Esophagus muscularis mucosa (tissue), 4 donors: Measurements from ENCODE around the gene PPY. TPM values are rescaled to one million over a fixed set of nuclear protein-coding genes. Genes with fewer than 3 reads are reported as not detected.

Experiments
- DNase-seq: peaks from one replicate; pipeline ENCODE4 v3.0.0-alpha.2; 2017; ENCODE audit errors: extremely low spot score
- H3K27ac ChIP-seq, 4 donors: fragments of 200-600 bp; sonication (generic); replicated peaks in 1 of 4; 1 replicate in 3 of 4; 2 replicates in 1 of 4; pipeline ENCODE4 v1.5.1; 2016 to 2019; ENCODE audit warnings: mild to moderate bottlenecking in 1 of 4
- H3K27me3 ChIP-seq, 4 donors: fragments of 200-600 bp; sonication (generic); one replicate each; pipeline versions ENCODE4 v1.5.1 to v1.6.0; 2016 to 2019
- H3K36me3 ChIP-seq, 4 donors: fragments of 200-600 bp; sonication (generic); one replicate each; pipeline ENCODE4 v1.5.1; 2016 to 2019
- H3K4me1 ChIP-seq, 4 donors: fragments of 200-600 bp; sonication (generic); one replicate each; pipeline ENCODE4 v1.5.1; 2016 to 2019
- H3K4me3 ChIP-seq, 4 donors: fragments of 200-600 bp; sonication (generic); 1 replicate in 2 of 4; 2 replicates in 2 of 4; pipeline ENCODE4 v1.5.1; 2016 to 2019; ENCODE audit warnings: mild to moderate bottlenecking in 4 of 4, moderate library complexity in 1 of 4
- H3K9me3 ChIP-seq, 4 donors: fragments of 200-600 bp; sonication (generic); 1 replicate in 3 of 4; 2 replicates in 1 of 4; pipeline ENCODE4 v1.5.1; 2016 to 2019
- EP300 ChIP-seq: sonication (generic); formaldehyde crosslinking; IDR thresholded peaks from one replicate; pipeline ENCODE4 v1.6.1; 2017; ENCODE audit warnings: antibody characterized with exemption
- POLR2A ChIP-seq: fragments of 450-650 bp; IDR thresholded peaks from one replicate; pipeline ENCODE4 v1.6.1; 2017; ENCODE audit warnings: antibody characterized with exemption, moderate library complexity, mild to moderate bottlenecking, low read depth
- POLR2AphosphoS5 ChIP-seq, 2 donors: sonication (generic); formaldehyde crosslinking; IDR thresholded peaks; one replicate each; pipeline ENCODE4 v1.6.1; 2017; ENCODE audit warnings: antibody characterized with exemption in 2 of 2
- WGBS: methylation state at CpG from one replicate; pipeline ENCODE4 v1.1.5; 2018; 5-methylcytosine and 5-hydroxymethylcytosine counted together
- intact Hi-C: fragments of 100-400 bp; cut with DNase I; formaldehyde crosslinking; loops from one replicate; pipeline ENCODE4 v1.15.1; 2023
- total RNA-seq, 4 donors: library from RNA; depleted of rRNA; stranded (reverse); fragments of >200 nt; gene quantifications; one replicate each; pipeline versions ENCODE4 v1.1.0 to v1.2.1, GENCODE V29; 2016
- TF ChIP-seq, protein P1 (sequence below), 3 experiments: fragments of 200-600 bp in 2 of 3; fragments of 450-650 bp in 1 of 3; sonication (generic) in 2 of 3; IDR thresholded peaks; one replicate each; pipeline ENCODE4 v1.5.1; 2017 to 2019; ENCODE audit warnings: antibody characterized with exemption in 3 of 3, mild to moderate bottlenecking in 2 of 3, moderate library complexity in 1 of 3

Gene PPY
- total RNA-seq, 4 donors from 2014 or later: not detected

- no peak for DNase-seq
- TF ChIP-seq POLR2AphosphoS5 (IDR thresholded peaks at IDR 0.05): no peak
- TF ChIP-seq POLR2A: no peak
- TF ChIP-seq, protein P1, sequence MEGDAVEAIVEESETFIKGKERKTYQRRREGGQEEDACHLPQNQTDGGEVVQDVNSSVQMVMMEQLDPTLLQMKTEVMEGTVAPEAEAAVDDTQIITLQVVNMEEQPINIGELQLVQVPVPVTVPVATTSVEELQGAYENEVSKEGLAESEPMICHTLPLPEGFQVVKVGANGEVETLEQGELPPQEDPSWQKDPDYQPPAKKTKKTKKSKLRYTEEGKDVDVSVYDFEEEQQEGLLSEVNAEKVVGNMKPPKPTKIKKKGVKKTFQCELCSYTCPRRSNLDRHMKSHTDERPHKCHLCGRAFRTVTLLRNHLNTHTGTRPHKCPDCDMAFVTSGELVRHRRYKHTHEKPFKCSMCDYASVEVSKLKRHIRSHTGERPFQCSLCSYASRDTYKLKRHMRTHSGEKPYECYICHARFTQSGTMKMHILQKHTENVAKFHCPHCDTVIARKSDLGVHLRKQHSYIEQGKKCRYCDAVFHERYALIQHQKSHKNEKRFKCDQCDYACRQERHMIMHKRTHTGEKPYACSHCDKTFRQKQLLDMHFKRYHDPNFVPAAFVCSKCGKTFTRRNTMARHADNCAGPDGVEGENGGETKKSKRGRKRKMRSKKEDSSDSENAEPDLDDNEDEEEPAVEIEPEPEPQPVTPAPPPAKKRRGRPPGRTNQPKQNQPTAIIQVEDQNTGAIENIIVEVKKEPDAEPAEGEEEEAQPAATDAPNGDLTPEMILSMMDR (IDR thresholded peaks at IDR 0.05): no peak
- TF ChIP-seq EP300: no peak
- H3K4me1 ChIP-seq: peaks cover 0 to 13% (median 10%) of the 10 kb centered on the region in 4 donors
- no peaks in the 10 kb centered on the region for H3K36me3 ChIP-seq
- no peaks in the 10 kb centered on the region for H3K9me3 ChIP-seq
- intact Hi-C loops: no loop called here
- H3K27me3 ChIP-seq: peaks cover 0 to 47% (median 0%) of the 10 kb centered on the region in 4 donors
- WGBS: 98% methylated on average over 4 of the region's 4 CpGs
- no peak overlapping the region for H3K27ac ChIP-seq
- no peak overlapping the region for H3K4me3 ChIP-seq
These were observed 25.9 kb downstream of the PPY start for GRCh38 chr17:43916385-43916784.

DNA sequence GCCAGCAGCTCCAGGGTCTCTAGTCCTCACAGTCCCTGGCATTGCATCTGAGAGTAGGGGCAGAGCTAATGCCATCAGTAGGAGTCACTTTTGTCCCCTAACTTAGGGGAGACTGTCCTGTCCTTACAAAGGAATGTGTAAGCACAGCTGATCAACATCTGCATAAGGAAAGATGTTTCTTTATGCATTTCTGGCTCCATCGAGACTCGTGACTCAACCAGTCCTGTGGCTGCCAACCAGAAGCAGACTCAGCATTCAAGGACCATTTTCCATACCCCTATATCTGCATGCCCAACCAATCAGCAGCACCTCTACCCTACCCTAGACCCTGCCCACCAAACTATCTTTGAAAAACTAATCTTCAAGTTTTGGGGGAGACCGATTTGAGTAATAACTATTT is 26.7 kb downstream of the PPY start:
- intact Hi-C loops: no loop called here
- 78% methylated on average over 3 of the region's 3 CpGs for WGBS

GRCh38 chr17:43914451-43914850 is 27.8 kb downstream of the PPY start:
- peaks cover 0 to 13% (median 10%) of the 10 kb centered on the region in 4 donors for H3K4me1 ChIP-seq
- intact Hi-C loops: no loop called here
- 71% methylated on average over 2 of the region's 2 CpGs for WGBS

More for the DNA sequence above, 26.7 kb downstream of the PPY start:
- DNase-seq: no peak
- Histone ChIP-seq H3K9me3 (no peaks in the 10 kb centered on the region), H3K27me3 (peaks cover 0 to 38% (median 0%) of the 10 kb centered on the region in 4 donors), H3K36me3 (no peaks in the 10 kb centered on the region), H3K4me1 (peaks cover 0 to 13% (median 10%) of the 10 kb centered on the region in 4 donors), H3K4me3 (no peak overlapping the region), H3K27ac (no peak overlapping the region)
- TF ChIP-seq POLR2A (no peak), POLR2AphosphoS5 (IDR thresholded peaks at IDR 0.05) (no peak), EP300 (no peak)
- TF ChIP-seq, protein P1 (IDR thresholded peaks at IDR 0.05): no peak

DNA sequence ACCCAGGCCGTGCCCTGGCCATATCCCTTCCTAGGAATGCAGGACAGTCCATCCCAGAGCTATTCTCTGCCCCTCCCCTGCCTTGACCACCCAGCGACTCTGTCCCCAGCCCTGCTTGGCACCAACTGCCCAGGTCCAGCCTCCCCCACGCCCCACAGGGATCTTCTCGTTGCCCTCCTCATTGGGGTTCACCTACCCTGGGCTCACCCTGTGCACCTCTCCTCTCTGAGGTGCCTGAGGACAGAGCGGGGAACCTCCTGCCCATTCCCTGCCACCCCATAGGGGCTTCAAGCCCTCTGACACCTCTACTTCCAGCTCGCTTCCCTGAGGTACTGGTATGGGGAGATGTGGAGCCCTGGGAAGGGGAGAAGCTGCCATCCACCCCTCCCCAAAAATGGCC is 28.7 kb downstream of the PPY start:
- H3K27me3 ChIP-seq: peaks cover 0 to 27% (median 0%) of the 10 kb centered on the region in 4 donors
- no peaks in the 10 kb centered on the region for H3K9me3 ChIP-seq
- H3K27ac ChIP-seq: no peak overlapping the region
- no peaks in the 10 kb centered on the region for H3K36me3 ChIP-seq
- peaks cover under 1 to 17% (median 13%) of the 10 kb centered on the region in 4 donors for H3K4me1 ChIP-seq
- H3K4me3 ChIP-seq: no peak overlapping the region
- TF ChIP-seq, protein P1 (IDR thresholded peaks at IDR 0.05): no peak
- no peak for DNase-seq
- 84% methylated on average over 5 of the region's 6 CpGs for WGBS
- intact Hi-C loops: no loop called here

More at GRCh38 chr17:43914451-43914850, 27.8 kb downstream of the PPY start:
- no peak overlapping the region for H3K27ac ChIP-seq
- H3K4me3 ChIP-seq: no peak overlapping the region
- peaks cover 0 to 35% (median 0%) of the 10 kb centered on the region in 4 donors for H3K27me3 ChIP-seq
- no peak for TF ChIP-seq POLR2A
- no peak for TF ChIP-seq EP300
- TF ChIP-seq, protein P1 (IDR thresholded peaks at IDR 0.05): no peak
- no peak for TF ChIP-seq POLR2AphosphoS5 (IDR thresholded peaks at IDR 0.05)
- H3K9me3 ChIP-seq: no peaks in the 10 kb centered on the region
- no peaks in the 10 kb centered on the region for H3K36me3 ChIP-seq
- DNase-seq: no peak
